GM19238 (cell line): ENCODE results near the gene INO80.
"Not testable (repeated sequence)": the region's sequence is repeated elsewhere in the genome, so short reads cannot be mapped to it uniquely, and the experiment has no call there.

ENCODE experiments used
- DNase-seq: peaks from one replicate; pipeline ENCODE4 v3.0.0; 2011; ENCODE audit warnings: low spot score; ENCODE audit not compliant: insufficient read length

INO80 gene

GRCh38 chr15:41122849-41123248 lies 6.8 kb upstream of the INO80 start:
- DNase-seq = no peak

GRCh38 chr15:41121951-41122350 lies 5.9 kb upstream of the INO80 start:
- DNase-seq = no peak

- DNase-seq = no peak
Observed at GRCh38 chr15:41116962-41117252, 827 bp upstream of the INO80 start.

GRCh38 chr15:41115652-41116115 lies 396 bp downstream of the INO80 start:
- DNase-seq = peak; percentile 68

- DNase-seq = no peak
Observed at GRCh38 chr15:41115161-41115651, 874 bp downstream of the INO80 start.

GRCh38 chr15:41106947-41107346 lies 9.1 kb downstream of the INO80 start:
- no peak for DNase-seq

GRCh38 chr15:41105348-41106334 lies 10.4 kb downstream of the INO80 start:
- DNase-seq = no peak

GRCh38 chr15:41104234-41104633 lies 11.8 kb downstream of the INO80 start:
- DNase-seq = no peak

- no peak for DNase-seq
Observed at GRCh38 chr15:41102854-41103253, 13.2 kb downstream of the INO80 start.

- no peak for DNase-seq
Observed at GRCh38 chr15:41096178-41096577, 19.9 kb downstream of the INO80 start.

- DNase-seq = no peak
Observed at GRCh38 chr15:41085029-41085428, 31.1 kb downstream of the INO80 start.

GRCh38 chr15:41080144-41080543 lies 35.9 kb downstream of the INO80 start:
- DNase-seq = no peak

- no peak for DNase-seq
Observed at GRCh38 chr15:41079717-41080116, 36.4 kb downstream of the INO80 start.

- not testable (repeated sequence) for DNase-seq
Observed at GRCh38 chr15:41078879-41079278, 37.2 kb downstream of the INO80 start.

GRCh38 chr15:41078125-41078524 lies 38.0 kb downstream of the INO80 start:
- DNase-seq = no peak

GRCh38 chr15:41073028-41073427 lies 43.1 kb downstream of the INO80 start:
- DNase-seq = no peak

GRCh38 chr15:41072013-41072412 lies 44.1 kb downstream of the INO80 start:
- no peak for DNase-seq

GRCh38 chr15:41066516-41066915 lies 49.6 kb downstream of the INO80 start:
- no peak for DNase-seq

- DNase-seq = no peak
Observed at GRCh38 chr15:41061667-41062066, 54.4 kb downstream of the INO80 start.

GRCh38 chr15:41060505-41060904 lies 55.6 kb downstream of the INO80 start:
- no peak for DNase-seq

GRCh38 chr15:41056810-41057209 lies 59.3 kb downstream of the INO80 start:
- no peak for DNase-seq

GRCh38 chr15:41055706-41056105 lies 60.4 kb downstream of the INO80 start:
- DNase-seq = no peak

GRCh38 chr15:41051139-41051538 lies 64.9 kb downstream of the INO80 start:
- DNase-seq = no peak
